Activated CD4-positive, alpha-beta T cell treated with anti-CD3 and anti-CD28 coated beads, Interleukin-2, amount 10 ng/mL, durations not matched to agents 7 days and 5 days (primary cell): ENCODE results near the gene SRGAP3. TPM values are rescaled to one million over a fixed set of nuclear protein-coding genes. Genes with fewer than 3 reads are reported as not detected.

ENCODE experiments used
- CTCF ChIA-PET: fragments of 350-600 bp; sonication (Branson Sonifier 250); formaldehyde crosslinking; loops from one replicate; lab custom pipeline; 2021; ENCODE audit warnings: antibody characterized with exemption; lab: Charles Lee
- POLR2A ChIA-PET: fragments of 350-600 bp; sonication (Branson Sonifier 250); formaldehyde crosslinking; loops from one replicate; lab custom pipeline; 2021; ENCODE audit warnings: antibody characterized with exemption; lab: Charles Lee
- DNase-seq: peaks from one replicate; pipeline ENCODE4 v3.0.0-alpha.2; 2020
- H3K27ac Mint-ChIP-seq: one replicate; pipeline ENCODE4 v1.8.0; 2021; ENCODE audit warnings: mild to moderate bottlenecking, moderate library complexity, mixed read lengths
- H3K27me3 Mint-ChIP-seq: one replicate; pipeline ENCODE4 v1.8.0; 2021; ENCODE audit warnings: mixed read lengths
- H3K36me3 Mint-ChIP-seq: one replicate; pipeline ENCODE4 v1.8.0; 2021; ENCODE audit warnings: low read depth, mixed read lengths
- H3K4me1 Mint-ChIP-seq: one replicate; pipeline ENCODE4 v1.8.0; 2021; ENCODE audit warnings: mixed read lengths
- H3K4me3 Mint-ChIP-seq: one replicate; pipeline ENCODE4 v1.8.0; 2021; ENCODE audit warnings: mild to moderate bottlenecking, moderate library complexity, mixed read lengths
- H3K9me3 Mint-ChIP-seq: one replicate; pipeline ENCODE4 v1.8.0; 2021; ENCODE audit warnings: mixed read lengths
- total RNA-seq, 2 experiments: library from RNA; stranded (reverse); gene quantifications; one replicate each; pipeline ENCODE4 v1.2.3, GENCODE V29; 2021

Gene SRGAP3
- total RNA-seq, 2 experiments from 2014 or later, result 3.2 to 4.0 TPM

DNA sequence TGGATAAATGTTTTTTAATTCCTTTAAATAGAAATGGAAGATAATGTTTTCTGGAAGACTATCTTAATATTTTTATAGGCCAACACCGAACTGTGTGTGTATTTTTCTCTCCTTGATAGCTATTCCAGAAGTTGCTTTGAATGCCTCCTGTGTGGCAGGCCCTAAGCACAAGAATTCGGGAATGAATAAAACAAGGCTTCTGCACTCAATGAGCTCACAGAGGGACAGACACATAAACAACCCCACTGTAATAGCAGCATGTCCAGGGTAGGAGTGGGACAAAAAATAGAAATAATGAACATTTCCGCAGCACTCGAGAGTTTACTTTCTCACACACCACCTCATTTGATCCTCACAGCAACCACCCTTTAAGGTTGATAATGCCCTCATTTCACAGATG is 18.0 kb downstream of the SRGAP3 start:
- no peaks in the 10 kb centered on the region for H3K4me1 Mint-ChIP-seq
- CTCF ChIA-PET, result interaction anchor here (1.1 kb wide), 1 partner anchor 19 kb away, joined by 3 read pairs; no protein-coding TSS in a partner anchor
- DNase-seq, result no peak

DNA sequence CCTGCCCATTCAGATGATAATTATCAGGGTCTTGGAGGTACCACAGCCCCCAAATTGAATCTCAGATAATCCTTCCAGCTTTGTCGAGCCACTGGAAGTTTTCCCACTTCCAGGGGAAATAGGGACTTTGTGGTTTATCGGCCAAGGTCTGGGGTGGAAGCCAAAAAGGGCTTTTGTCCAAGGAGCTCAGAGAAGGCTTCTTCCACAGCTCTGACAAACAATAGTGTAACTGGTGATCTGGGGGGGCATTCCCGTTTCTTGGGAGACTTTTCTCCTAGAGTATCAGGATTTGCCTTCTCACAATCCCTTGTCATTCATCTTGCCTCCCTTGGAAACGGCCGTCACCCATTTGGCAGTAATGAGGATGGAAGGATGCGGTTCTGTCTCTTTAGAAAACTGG is 18.4 kb downstream of the SRGAP3 start:
- CTCF ChIA-PET, result interaction anchor here (0.6 kb wide), 2 partner anchors 10 to 73 kb away, joined by 3 read pairs; no protein-coding TSS in a partner anchor
- POLR2A ChIA-PET, result no interaction called here
- Mint-ChIP-seq H3K27me3 (no peaks in the 10 kb centered on the region), H3K36me3 (no peaks in the 10 kb centered on the region), H3K4me3 (no peak overlapping the region), H3K9me3 (no peaks in the 10 kb centered on the region), H3K4me1 (no peaks in the 10 kb centered on the region), H3K27ac (no peak overlapping the region)
- DNase-seq, result no peak

More for the DNA sequence above, 18.0 kb downstream of the SRGAP3 start:
- Mint-ChIP-seq H3K27me3 (no peaks in the 10 kb centered on the region), H3K27ac (no peak overlapping the region), H3K36me3 (no peaks in the 10 kb centered on the region), H3K4me3 (no peak overlapping the region), H3K9me3 (no peaks in the 10 kb centered on the region)
- POLR2A ChIA-PET, result no interaction called here

DNA sequence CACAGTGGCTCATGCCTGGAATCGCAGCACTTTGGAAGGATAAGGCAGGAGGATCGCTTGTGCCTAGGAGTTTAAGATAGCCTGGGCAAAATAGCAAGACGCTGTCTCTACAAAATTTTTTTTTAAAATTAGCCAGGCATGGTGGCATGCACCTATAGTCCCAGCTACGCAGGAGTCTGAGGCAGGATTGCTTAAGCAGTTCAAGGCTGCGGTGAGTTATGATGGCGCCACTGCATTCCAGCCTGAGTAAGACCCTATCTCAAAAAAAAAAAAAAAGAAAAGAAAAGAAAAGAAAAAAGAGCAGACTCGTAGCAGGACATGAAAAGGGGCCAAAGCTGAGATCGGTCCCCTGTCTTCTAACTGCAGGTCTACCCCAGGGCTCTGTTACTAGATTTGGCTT is 18.9 kb downstream of the SRGAP3 start:
- Mint-ChIP-seq H3K27me3 (no peaks in the 10 kb centered on the region), H3K27ac (no peak overlapping the region), H3K9me3 (no peaks in the 10 kb centered on the region), H3K4me3 (no peak overlapping the region), H3K4me1 (peaks cover 1% of the 10 kb centered on the region), H3K36me3 (no peaks in the 10 kb centered on the region)
- ChIA-PET CTCF (interaction anchor here (0.6 kb wide), 2 partner anchors 10 to 72 kb away, joined by 3 read pairs; no protein-coding TSS in a partner anchor), POLR2A (no interaction called here)
- no peak for DNase-seq

DNA sequence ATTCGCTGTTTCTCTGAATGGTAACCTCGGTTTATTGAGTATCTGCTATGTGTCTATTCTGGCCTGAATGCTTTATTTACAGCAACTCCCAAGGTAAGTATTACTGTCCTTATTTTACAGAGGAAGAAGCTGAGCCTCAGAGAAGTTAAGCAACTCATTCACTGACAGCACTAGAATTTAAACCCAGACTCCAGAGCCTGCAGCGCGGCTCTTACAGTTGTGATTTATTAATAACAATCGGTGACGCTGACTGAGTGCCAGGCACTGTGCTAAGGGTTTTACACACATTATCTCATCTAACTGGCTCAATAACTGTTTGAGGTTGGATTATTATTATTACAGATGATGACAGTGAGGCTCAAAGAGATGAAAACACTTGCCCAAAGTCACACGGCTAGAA is 19.6 kb downstream of the SRGAP3 start:
- ChIA-PET CTCF (no interaction called here), POLR2A (no interaction called here)
- Mint-ChIP-seq H3K9me3 (no peaks in the 10 kb centered on the region), H3K27me3 (no peaks in the 10 kb centered on the region), H3K4me3 (no peak overlapping the region), H3K36me3 (no peaks in the 10 kb centered on the region), H3K4me1 (peaks cover 5% of the 10 kb centered on the region), H3K27ac (peak overlapping the region; percentile 4)
- no peak for DNase-seq

DNA sequence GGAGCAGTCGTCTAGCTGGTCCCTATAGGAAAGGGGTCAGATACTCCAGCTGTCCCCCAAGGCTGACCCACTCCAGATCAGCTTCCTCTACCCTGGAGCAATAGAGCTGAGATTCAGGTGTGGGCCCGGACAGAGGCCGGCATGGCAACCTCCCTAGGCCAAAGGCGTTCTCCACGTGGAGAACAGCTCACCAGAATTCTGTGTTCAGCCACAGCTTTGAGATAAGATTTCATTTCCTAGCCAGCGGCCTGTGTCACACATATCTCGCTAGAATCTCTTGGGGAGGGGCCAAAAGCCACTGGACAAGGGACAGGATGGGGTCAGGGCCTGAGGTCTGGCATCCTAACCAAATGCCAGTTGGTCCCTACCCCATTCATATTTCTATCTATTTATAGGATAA is 20.1 kb downstream of the SRGAP3 start:
- Mint-ChIP-seq H3K27me3 (peaks cover 2% of the 10 kb centered on the region), H3K9me3 (no peaks in the 10 kb centered on the region), H3K4me3 (no peak overlapping the region), H3K36me3 (no peaks in the 10 kb centered on the region), H3K4me1 (peaks cover 11% of the 10 kb centered on the region), H3K27ac (no peak overlapping the region)
- no peak for DNase-seq
- CTCF ChIA-PET, result no interaction called here
- POLR2A ChIA-PET, result interaction anchor here (0.5 to 0.6 kb wide), 2 partner anchors 10 to 25 kb away, joined by 3 to 4 read pairs; no protein-coding TSS in a partner anchor

DNA sequence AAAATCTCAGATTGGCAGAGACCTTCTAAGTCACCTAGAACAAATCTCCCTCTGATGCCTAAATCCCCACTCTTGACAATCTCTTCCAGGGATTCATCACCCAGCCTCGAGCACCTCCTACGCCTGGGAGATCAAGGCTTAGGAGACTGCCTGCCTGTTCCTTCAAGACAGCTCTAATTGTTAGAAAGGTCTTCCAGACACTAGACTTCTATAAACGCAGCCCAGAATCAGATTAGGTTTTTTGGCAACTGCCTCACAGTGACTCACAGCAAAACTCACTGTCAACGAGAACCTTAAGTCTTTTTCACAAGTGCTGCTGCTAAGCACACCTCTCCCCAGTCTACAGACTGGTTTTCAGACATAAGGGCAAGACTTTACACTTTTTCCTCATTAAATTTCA is 23.1 kb downstream of the SRGAP3 start:
- H3K27me3 Mint-ChIP-seq, result peaks cover 2% of the 10 kb centered on the region
- H3K27ac Mint-ChIP-seq, result peak overlapping the region; percentile 16
- POLR2A ChIA-PET, result no interaction called here
- peaks cover 29% of the 10 kb centered on the region for H3K4me1 Mint-ChIP-seq
- no peak overlapping the region for H3K4me3 Mint-ChIP-seq
- no peak for DNase-seq
- H3K36me3 Mint-ChIP-seq, result no peaks in the 10 kb centered on the region
- no peaks in the 10 kb centered on the region for H3K9me3 Mint-ChIP-seq
- CTCF ChIA-PET, result no interaction called here

DNA sequence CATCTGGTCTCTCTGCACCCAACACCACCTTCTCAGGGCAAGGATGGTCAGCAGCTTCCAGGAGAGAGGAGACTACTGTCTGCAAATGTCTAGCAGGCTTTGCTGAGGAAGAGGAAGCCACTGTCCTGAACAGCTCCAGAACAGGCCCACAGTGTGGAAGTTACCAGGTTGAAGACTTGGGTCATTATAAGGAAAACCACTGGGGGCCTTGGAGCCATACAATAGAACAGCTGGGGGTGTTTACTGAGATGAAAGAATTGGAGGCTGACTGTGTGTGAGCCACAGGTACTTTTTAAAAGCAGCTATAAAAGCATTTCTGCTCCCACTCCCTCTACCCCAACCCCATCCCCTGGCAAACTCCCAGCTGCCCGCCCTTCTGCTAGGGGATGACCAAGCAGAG is 24.2 kb downstream of the SRGAP3 start:
- H3K4me1 Mint-ChIP-seq, result peaks cover 29% of the 10 kb centered on the region
- no peak overlapping the region for H3K27ac Mint-ChIP-seq
- H3K36me3 Mint-ChIP-seq, result no peaks in the 10 kb centered on the region
- ChIA-PET POLR2A (no interaction called here), CTCF (interaction anchor here (1.1 to 1.2 kb wide), 2 partner anchors 24 to 97 kb away, joined by 3 read pairs; partner anchors contain the start of gene SRGAP3)
- H3K4me3 Mint-ChIP-seq, result no peak overlapping the region
- peaks cover 2% of the 10 kb centered on the region for H3K27me3 Mint-ChIP-seq
- no peak for DNase-seq
- no peaks in the 10 kb centered on the region for H3K9me3 Mint-ChIP-seq

DNA sequence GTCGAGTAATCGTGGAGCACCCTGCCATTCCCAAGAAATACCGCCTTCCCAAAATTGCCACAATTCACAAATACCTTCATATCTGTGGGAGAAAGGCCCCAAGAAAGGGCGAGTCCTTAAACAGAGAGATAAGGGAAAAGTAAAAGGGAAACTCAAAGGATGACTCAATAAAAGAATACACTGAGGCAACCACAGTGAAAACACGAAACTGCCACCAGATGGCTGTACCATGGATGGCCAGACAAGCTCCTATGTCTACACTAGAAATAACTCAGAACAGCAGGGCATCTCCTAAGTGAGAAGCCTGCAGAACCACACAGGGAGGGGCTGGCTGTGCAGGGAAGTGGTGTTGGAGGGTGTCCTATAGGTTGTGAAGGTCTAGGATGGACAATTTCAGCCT is 25.0 kb downstream of the SRGAP3 start:
- ChIA-PET CTCF (interaction anchor here (1.1 to 1.2 kb wide), 2 partner anchors 25 to 96 kb away, joined by 3 read pairs; partner anchors contain the start of gene SRGAP3), POLR2A (no interaction called here)
- peak overlapping the region; percentile 7 for H3K27ac Mint-ChIP-seq
- H3K36me3 Mint-ChIP-seq, result no peaks in the 10 kb centered on the region
- peaks cover 29% of the 10 kb centered on the region for H3K4me1 Mint-ChIP-seq
- DNase-seq, result peak; percentile 28
- peaks cover 2% of the 10 kb centered on the region for H3K27me3 Mint-ChIP-seq
- no peaks in the 10 kb centered on the region for H3K9me3 Mint-ChIP-seq
- no peak overlapping the region for H3K4me3 Mint-ChIP-seq

DNA sequence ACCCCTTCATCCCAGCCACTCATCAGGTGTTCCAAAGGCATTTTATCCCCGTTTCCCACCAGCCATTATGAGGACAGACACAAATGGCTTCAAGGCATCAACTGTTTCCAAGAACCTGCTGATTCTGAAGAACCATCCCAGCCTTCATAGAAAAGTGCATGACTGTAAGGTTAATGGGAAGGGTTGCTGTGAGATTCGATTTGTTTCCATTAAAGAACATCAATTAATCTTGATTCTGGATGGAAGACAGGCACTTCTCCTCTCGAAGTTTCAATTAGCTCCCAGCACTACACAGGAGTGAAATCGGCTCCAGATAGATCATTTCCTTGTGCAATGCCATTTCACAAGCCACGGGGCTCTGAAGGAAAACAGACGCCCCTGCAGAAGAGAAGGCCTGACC is 25.8 kb downstream of the SRGAP3 start:
- Mint-ChIP-seq H3K4me3 (no peak overlapping the region), H3K27me3 (peaks cover 2% of the 10 kb centered on the region), H3K36me3 (no peaks in the 10 kb centered on the region), H3K4me1 (peaks cover 29% of the 10 kb centered on the region), H3K27ac (no peak overlapping the region), H3K9me3 (no peaks in the 10 kb centered on the region)
- POLR2A ChIA-PET, result no interaction called here
- CTCF ChIA-PET, result interaction anchor here (1.0 kb wide), 1 partner anchor 26 kb away, joined by 5 read pairs; the partner anchor contains the start of gene SRGAP3
- no peak for DNase-seq

DNA sequence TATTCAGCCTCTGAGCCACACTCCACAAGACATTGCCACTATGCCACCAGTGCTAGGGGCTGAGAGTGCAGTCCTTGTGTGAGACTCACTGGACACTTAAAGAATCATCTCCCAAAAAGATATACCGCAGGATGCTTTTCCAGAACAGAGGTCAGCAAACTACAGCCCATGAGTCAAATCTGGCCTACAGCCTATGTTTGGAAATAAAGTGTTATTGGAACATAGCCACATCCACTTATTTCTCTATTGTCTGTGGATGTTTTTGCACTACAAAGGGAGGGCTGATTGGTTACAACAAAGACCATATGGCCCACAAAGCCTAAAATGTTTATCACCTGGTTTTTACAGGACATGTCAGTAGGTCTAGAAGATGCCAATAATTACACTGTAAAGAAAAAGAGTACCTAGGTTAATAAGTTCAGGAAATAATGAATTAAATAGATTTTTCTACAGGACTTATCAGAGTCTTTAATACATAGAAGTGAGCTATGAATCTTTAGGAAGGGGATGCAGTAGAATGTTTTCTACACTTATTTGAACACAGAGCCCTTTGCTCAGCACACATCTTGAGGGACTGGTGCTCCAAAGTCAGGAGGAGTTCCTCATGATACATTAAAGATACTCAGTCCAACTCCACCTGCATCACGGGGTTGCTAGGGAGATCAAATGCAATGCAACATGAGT is 26.3 kb downstream of the SRGAP3 start:
- POLR2A ChIA-PET, result no interaction called here
- CTCF ChIA-PET, result interaction anchor here (1.0 kb wide), 1 partner anchor 26 kb away, joined by 5 read pairs; the partner anchor contains the start of gene SRGAP3
- peaks cover 2% of the 10 kb centered on the region for H3K27me3 Mint-ChIP-seq
- no peaks in the 10 kb centered on the region for H3K36me3 Mint-ChIP-seq
- no peaks in the 10 kb centered on the region for H3K9me3 Mint-ChIP-seq
- peaks cover 29% of the 10 kb centered on the region for H3K4me1 Mint-ChIP-seq
- no peak for DNase-seq
- no peak overlapping the region for H3K27ac Mint-ChIP-seq
- H3K4me3 Mint-ChIP-seq, result no peak overlapping the region

DNA sequence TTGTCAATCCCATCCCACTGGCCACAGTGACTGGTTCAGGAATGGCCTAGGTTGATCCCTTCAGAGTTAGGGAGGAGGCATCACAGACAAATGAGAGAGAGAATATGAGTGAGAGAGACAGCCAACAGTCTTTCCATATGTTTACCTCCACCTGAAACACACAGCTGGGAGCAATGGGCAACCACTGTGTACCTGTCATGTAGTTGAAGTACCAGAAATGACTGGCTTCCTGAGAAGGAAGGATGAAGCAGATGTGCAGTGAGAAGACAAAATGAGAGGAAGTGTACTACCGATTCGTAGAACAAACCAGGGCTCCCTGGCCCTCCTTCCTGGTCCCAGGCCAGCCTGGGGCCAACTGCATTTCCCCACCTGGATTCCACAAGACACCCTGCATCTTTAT is 27.4 kb downstream of the SRGAP3 start:
- POLR2A ChIA-PET, result no interaction called here
- H3K4me3 Mint-ChIP-seq, result no peak overlapping the region
- CTCF ChIA-PET, result no interaction called here
- no peak overlapping the region for H3K27ac Mint-ChIP-seq
- no peaks in the 10 kb centered on the region for H3K9me3 Mint-ChIP-seq
- peaks cover 29% of the 10 kb centered on the region for H3K4me1 Mint-ChIP-seq
- no peaks in the 10 kb centered on the region for H3K36me3 Mint-ChIP-seq
- H3K27me3 Mint-ChIP-seq, result peaks cover 2% of the 10 kb centered on the region
- no peak for DNase-seq

DNA sequence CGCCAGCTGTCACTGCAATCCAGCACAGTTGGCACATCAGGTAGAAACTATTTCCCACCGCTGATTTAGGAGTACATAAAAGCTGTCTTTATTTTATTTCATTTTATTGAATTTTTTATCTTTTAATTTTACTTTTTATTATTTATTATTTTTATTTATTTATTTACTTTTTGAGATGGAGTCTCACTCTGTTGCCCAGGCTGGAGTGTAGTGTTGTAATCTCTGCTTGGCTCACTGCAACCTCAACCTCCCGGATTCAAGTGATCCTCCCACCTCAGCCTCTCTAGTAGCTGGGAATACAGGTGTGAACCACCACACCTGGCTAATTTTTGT is 31.0 kb downstream of the SRGAP3 start:
- H3K27me3 Mint-ChIP-seq, result no peaks in the 10 kb centered on the region
- H3K36me3 Mint-ChIP-seq, result no peaks in the 10 kb centered on the region
- H3K4me3 Mint-ChIP-seq, result no peak overlapping the region
- H3K4me1 Mint-ChIP-seq, result peaks cover 17% of the 10 kb centered on the region
- ChIA-PET POLR2A (no interaction called here), CTCF (interaction anchor here (1.6 kb wide), 1 partner anchor 14 kb away, joined by 4 read pairs; no protein-coding TSS in a partner anchor)
- no peak overlapping the region for H3K27ac Mint-ChIP-seq
- DNase-seq, result no peak
- no peaks in the 10 kb centered on the region for H3K9me3 Mint-ChIP-seq

DNA sequence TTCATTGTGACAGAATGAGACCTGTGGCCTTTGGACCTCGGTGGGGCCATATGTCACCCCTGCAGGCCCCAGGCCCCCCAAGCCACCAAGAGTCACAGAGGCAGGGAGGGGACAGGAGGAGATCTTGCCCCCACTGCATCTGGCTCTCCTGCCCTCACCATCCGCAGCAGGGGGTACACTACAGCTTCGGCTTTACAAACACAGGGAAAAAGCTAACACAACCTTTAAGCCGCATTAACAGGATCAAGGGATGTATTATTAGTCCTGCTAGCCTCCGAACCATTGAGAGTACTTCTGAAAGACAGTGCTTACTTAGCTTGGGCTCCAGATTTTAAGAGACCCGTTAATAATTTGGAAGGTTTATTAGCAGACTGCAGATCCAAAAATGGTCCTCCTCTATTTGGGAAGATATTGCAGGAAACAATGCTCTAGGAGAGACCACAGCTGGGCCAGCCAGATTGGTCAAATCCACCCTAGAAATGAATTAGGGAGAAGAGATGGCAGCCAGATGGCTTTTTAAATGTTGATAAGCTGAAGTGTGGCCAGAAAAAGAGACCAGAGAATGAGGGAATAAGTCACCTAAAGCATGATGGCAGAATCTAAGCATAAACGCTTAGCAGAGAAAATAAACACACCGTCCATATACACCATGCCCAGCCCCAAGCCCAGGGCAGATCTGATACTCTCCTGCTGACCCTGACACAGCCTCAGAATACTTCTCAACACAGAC is 31.5 kb downstream of the SRGAP3 start:
- Mint-ChIP-seq H3K36me3 (no peaks in the 10 kb centered on the region), H3K4me1 (peaks cover 21% of the 10 kb centered on the region), H3K4me3 (no peak overlapping the region), H3K9me3 (no peaks in the 10 kb centered on the region), H3K27me3 (no peaks in the 10 kb centered on the region), H3K27ac (no peak overlapping the region)
- no peak for DNase-seq
- ChIA-PET POLR2A (no interaction called here), CTCF (interaction anchor here (1.6 kb wide), 1 partner anchor 13 kb away, joined by 4 read pairs; no protein-coding TSS in a partner anchor)
